Measurements from ENCODE around the gene CDK14. TPM values are rescaled to one million over a fixed set of nuclear protein-coding genes. Genes with fewer than 3 reads are reported as not detected.
"Not testable (repeated sequence)": the region's sequence is repeated elsewhere in the genome, so short reads cannot be mapped to it uniquely, and the experiment has no call there.

CDK14 gene
- total and polyA plus RNA-seq, 9 donors, result 12.6 to 54.1 (median 43.8) TPM

DNA sequence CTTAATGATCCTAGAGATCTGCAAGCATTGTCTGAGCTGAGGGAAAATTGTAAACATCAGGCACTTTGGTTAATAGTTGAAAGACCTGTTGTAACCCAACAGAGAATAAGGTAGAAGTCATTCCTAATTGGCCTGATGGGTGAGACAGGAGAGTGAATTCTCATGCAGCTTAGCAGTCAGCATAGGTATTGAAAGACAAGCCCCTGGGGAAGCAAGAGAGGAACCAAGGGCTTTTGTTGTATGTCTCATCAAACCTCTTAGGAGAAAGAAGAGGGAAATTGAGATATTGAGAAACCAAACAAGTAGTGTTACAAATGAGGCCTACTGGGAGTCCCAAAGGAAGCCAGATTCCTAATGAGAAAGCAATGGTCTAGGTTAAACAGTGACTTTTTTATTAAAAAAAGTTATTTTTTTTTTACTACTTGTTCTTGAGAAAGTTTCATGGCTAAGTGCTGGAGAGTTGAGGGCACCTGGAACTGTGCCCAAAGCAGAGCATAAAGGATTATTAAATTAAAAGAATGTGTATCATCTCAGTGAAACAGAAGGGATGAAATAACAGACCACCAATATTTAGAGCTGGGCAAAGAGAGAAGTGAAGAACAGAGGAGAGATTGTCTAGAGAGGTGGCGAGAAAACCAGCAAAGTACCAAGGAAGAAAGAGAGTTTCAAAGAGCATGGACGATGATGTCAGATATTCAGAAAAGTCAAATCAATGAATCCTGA, 168.9 kb downstream of the CDK14 start:
- no peak overlapping the region for H3K27ac ChIP-seq
- intact Hi-C loops (cut with DNase I), result no loop called here
- WGBS, 3 donors, result 91 to 96% (median 95%) methylated on average over 2 of the region's 2 CpGs
- no peaks in the 10 kb centered on the region for H3K9me3 ChIP-seq
- H3K4me1 ChIP-seq (ENCODE audit: insufficient read depth), result peaks cover 3% of the 10 kb centered on the region
- no peaks in the 10 kb centered on the region for H3K36me3 ChIP-seq
- DNase-seq, result no peak
- no peaks in the 10 kb centered on the region for H3K27me3 ChIP-seq
- H3K4me3 ChIP-seq, result no peak overlapping the region
- TF ChIP-seq EP300 (IDR thresholded peaks at IDR 0.05), result no peak
- TF ChIP-seq POLR2A (IDR thresholded peaks at IDR 0.05), result no peak
- TF ChIP-seq, protein P1, sequence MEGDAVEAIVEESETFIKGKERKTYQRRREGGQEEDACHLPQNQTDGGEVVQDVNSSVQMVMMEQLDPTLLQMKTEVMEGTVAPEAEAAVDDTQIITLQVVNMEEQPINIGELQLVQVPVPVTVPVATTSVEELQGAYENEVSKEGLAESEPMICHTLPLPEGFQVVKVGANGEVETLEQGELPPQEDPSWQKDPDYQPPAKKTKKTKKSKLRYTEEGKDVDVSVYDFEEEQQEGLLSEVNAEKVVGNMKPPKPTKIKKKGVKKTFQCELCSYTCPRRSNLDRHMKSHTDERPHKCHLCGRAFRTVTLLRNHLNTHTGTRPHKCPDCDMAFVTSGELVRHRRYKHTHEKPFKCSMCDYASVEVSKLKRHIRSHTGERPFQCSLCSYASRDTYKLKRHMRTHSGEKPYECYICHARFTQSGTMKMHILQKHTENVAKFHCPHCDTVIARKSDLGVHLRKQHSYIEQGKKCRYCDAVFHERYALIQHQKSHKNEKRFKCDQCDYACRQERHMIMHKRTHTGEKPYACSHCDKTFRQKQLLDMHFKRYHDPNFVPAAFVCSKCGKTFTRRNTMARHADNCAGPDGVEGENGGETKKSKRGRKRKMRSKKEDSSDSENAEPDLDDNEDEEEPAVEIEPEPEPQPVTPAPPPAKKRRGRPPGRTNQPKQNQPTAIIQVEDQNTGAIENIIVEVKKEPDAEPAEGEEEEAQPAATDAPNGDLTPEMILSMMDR (IDR thresholded peaks at IDR 0.05), result no peak

DNA sequence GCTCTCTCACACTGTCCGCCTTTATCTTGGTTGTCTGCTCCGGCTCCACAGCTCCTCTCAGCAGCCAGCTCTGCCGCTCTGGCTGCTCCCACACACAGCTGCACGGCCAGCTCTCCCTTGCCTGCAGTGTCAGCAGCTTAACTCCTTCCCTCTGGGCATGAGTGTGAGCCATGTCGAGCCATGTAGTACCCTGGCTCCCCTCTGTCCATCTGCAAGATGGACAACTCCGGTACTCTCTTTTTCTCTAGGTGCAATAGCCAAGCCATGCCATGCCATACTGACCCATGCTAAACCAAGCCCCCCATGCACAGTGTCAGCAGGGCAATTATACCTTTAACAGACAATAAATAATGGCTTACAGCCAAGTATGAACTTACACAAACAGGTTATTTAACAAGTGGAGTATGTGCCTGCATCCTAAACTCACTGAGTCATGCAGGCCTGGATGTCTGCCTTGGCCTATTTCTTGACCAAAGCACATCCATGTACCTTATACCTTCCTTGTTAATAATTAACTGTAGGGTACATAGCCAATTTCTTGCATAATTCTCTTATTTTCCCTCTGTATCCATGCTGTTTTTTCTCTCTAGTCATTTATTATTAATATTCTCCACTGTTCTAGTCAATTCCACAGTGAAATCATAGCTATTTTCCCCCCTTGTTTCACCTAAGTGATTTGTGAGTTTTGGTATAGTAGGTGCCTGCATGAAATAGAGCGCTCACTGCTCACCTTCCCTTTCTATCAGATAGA, 170.9 kb downstream of the CDK14 start:
- 26 to 43% (median 35%) methylated on average over 7 of the region's 7 CpGs for WGBS, 3 donors
- intact Hi-C loops (cut with DNase I), result no loop called here

DNA sequence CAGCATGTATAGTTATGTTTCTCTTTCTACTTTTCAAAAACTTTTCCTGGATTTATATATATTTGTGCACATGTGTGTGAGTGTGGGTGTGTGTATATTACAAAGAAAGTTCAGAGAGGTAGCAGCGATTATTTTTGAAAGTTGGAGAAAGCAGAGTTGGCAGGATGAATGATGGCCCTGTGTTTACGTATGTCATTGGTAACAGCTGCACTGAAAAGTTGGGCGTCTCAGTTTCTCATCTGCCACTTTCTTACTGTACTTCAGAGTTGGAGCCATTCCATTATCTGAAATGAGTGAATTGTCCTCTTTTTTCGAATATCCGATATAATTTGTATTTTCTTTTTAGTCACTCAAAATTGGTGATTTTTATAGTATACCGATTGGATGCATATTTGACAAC, 172.2 kb downstream of the CDK14 start:
- Histone ChIP-seq H3K27ac (no peak overlapping the region), H3K36me3 (no peaks in the 10 kb centered on the region), H3K27me3 (no peaks in the 10 kb centered on the region), H3K9me3 (no peaks in the 10 kb centered on the region), H3K4me3 (no peak overlapping the region), H3K4me1 (ENCODE audit: insufficient read depth) (peaks cover 1% of the 10 kb centered on the region)
- intact Hi-C loops (cut with DNase I), result no loop called here
- 73 to 84% (median 80%) methylated on average over 6 of the region's 6 CpGs for WGBS, 3 donors
- TF ChIP-seq POLR2A (IDR thresholded peaks at IDR 0.05) (no peak), EP300 (IDR thresholded peaks at IDR 0.05) (no peak)
- TF ChIP-seq, protein P1 (IDR thresholded peaks at IDR 0.05), result no peak
- no peak for DNase-seq

More for the DNA sequence above, 170.9 kb downstream of the CDK14 start:
- TF ChIP-seq, protein P1 (IDR thresholded peaks at IDR 0.05), result no peak
- TF ChIP-seq POLR2A (IDR thresholded peaks at IDR 0.05), result no peak
- TF ChIP-seq EP300 (IDR thresholded peaks at IDR 0.05), result no peak
- Histone ChIP-seq H3K27ac (no peak overlapping the region), H3K36me3 (no peaks in the 10 kb centered on the region), H3K27me3 (no peaks in the 10 kb centered on the region), H3K4me1 (ENCODE audit: insufficient read depth) (peaks cover 3% of the 10 kb centered on the region), H3K4me3 (no peak overlapping the region), H3K9me3 (no peaks in the 10 kb centered on the region)
- DNase-seq, result peak; percentile 48 to 72 (median 65)

DNA sequence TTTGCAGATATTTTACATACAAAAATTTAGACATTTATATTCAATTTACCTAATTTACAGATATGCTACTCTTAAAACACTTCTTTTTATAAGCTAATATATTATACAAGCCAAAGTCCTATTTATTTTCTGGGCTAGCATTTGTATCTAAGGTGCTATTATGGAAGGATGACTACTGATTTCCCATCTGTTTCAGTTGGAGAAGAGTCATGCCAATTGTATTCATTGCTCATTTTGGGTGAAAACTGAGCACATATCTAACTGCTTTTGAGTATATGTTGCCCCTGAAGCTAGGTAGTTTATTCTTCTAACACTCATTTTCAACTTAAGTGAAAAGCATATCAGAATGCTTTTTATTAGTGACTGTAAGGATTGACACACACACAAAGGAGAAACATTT, 172.9 kb downstream of the CDK14 start:
- no peak overlapping the region for H3K27ac ChIP-seq
- no peaks in the 10 kb centered on the region for H3K27me3 ChIP-seq
- no peaks in the 10 kb centered on the region for H3K36me3 ChIP-seq
- H3K4me1 ChIP-seq (ENCODE audit: insufficient read depth), result peaks cover 1% of the 10 kb centered on the region
- TF ChIP-seq EP300 (IDR thresholded peaks at IDR 0.05) (no peak), POLR2A (IDR thresholded peaks at IDR 0.05) (no peak)
- TF ChIP-seq, protein P1 (IDR thresholded peaks at IDR 0.05), result no peak
- no peaks in the 10 kb centered on the region for H3K9me3 ChIP-seq
- intact Hi-C loops (cut with DNase I), result no loop called here
- H3K4me3 ChIP-seq, result no peak overlapping the region
- DNase-seq, result no peak

GRCh38 chr7:90769566-90769965, 173.4 kb downstream of the CDK14 start:
- H3K27me3 ChIP-seq; H3K36me3 ChIP-seq; H3K4me1 ChIP-seq (ENCODE audit: insufficient read depth); DNase-seq; H3K4me3 ChIP-seq; intact Hi-C loops (cut with DNase I); H3K27ac ChIP-seq; H3K9me3 ChIP-seq: not testable (repeated sequence)
- 91 to 98% (median 97%) methylated on average over 5 of the region's 5 CpGs for WGBS, 3 donors

Data from ovary (tissue), 9 donors.